Measurements from ENCODE around the gene DCTN1.

- no peak for TF ChIP-seq TAF1 (IDR thresholded peaks at IDR 0.05; ENCODE audit: borderline replicate concordance, low read depth, low read length)
- no peak for TF ChIP-seq POLR2AphosphoS5 (IDR thresholded peaks at IDR 0.05; ENCODE audit: low read depth, low read length)
- no peak for TF ChIP-seq CHD2 (IDR thresholded peaks at IDR 0.05; ENCODE audit: low read length, partially characterized antibody)
- TF ChIP-seq, protein P1, sequence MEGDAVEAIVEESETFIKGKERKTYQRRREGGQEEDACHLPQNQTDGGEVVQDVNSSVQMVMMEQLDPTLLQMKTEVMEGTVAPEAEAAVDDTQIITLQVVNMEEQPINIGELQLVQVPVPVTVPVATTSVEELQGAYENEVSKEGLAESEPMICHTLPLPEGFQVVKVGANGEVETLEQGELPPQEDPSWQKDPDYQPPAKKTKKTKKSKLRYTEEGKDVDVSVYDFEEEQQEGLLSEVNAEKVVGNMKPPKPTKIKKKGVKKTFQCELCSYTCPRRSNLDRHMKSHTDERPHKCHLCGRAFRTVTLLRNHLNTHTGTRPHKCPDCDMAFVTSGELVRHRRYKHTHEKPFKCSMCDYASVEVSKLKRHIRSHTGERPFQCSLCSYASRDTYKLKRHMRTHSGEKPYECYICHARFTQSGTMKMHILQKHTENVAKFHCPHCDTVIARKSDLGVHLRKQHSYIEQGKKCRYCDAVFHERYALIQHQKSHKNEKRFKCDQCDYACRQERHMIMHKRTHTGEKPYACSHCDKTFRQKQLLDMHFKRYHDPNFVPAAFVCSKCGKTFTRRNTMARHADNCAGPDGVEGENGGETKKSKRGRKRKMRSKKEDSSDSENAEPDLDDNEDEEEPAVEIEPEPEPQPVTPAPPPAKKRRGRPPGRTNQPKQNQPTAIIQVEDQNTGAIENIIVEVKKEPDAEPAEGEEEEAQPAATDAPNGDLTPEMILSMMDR (IDR thresholded peaks at IDR 0.05): no peak
- no peak for TF ChIP-seq REST (IDR thresholded peaks at IDR 0.05; ENCODE audit: low read depth, low read length)
Observed at GRCh38 chr2:74368499-74368898, 11.6 kb downstream of the DCTN1 start.
